NB4 (cell line): Measurements from ENCODE around the gene RYR2.

Experiments used
- POLR2A ChIP-seq: IDR thresholded peaks from 2 replicates; pipeline ENCODE4 v1.6.1; 2011; ENCODE audit warnings: mild to moderate bottlenecking; ENCODE audit not compliant: insufficient read length; ENCODE audit errors: extremely low read depth
- TF ChIP-seq, protein P1 (sequence below): IDR thresholded peaks from one replicate; pipeline ENCODE4 v1.5.1; 2012; ENCODE audit warnings: low read depth, low read length

DNA sequence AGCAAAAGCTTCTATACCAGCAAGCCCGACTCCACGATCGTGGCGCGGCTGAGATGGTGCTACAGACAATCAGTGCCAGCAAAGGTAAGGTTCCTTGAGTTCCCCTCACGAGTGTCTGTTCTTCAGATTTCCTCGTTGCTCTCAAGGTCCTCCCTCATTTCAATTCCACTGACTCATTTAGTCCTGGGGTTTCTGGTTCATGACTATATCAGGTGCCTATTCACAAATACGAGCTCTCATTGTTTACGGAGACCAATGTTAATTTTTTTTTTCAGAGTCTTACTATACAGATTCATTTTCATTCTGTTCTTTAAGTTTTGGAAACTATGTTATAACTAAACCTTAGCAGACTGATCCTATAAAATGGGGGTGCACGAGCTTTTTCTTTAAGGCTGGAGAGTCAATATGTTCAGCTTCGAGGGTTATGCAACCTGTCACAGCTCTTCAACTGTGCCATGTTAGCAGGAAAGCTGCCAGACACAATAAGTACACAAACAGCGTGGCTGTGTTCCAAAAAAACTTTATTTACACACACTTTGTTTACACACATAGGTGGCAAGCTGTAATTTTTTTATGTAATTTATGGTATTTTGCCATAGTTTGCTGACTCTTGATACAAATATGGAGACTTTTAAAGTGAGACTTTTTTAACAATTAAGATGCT lies 714.5 kb downstream of the RYR2 start:
- TF ChIP-seq, protein P1, sequence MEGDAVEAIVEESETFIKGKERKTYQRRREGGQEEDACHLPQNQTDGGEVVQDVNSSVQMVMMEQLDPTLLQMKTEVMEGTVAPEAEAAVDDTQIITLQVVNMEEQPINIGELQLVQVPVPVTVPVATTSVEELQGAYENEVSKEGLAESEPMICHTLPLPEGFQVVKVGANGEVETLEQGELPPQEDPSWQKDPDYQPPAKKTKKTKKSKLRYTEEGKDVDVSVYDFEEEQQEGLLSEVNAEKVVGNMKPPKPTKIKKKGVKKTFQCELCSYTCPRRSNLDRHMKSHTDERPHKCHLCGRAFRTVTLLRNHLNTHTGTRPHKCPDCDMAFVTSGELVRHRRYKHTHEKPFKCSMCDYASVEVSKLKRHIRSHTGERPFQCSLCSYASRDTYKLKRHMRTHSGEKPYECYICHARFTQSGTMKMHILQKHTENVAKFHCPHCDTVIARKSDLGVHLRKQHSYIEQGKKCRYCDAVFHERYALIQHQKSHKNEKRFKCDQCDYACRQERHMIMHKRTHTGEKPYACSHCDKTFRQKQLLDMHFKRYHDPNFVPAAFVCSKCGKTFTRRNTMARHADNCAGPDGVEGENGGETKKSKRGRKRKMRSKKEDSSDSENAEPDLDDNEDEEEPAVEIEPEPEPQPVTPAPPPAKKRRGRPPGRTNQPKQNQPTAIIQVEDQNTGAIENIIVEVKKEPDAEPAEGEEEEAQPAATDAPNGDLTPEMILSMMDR: no peak
- TF ChIP-seq POLR2A: no peak
